Measurements from ENCODE around the gene CTCFL. TPM values are rescaled to one million over a fixed set of nuclear protein-coding genes. Genes with fewer than 3 reads are reported as not detected.

The CTCFL gene
- total RNA-seq, 8 experiments from 2014 or later: 0.07 to 1.8 (median 0.38) TPM; not detected in 1

- H3K27ac ChIP-seq: no peak overlapping the region
These were observed 54.1 kb downstream of the CTCFL start for GRCh38 chr20:57470666-57471495.

GRCh38 chr20:57470212-57470522 is 54.8 kb downstream of the CTCFL start:
- 0 to 80% (median 31%) methylated on average over 1 to 6 of the region's 9 CpGs; no CpG with 5 or more reads in 2 of the 10 experiments for WGBS, 10 experiments
- in situ Hi-C loops (cut with MboI; ENCODE audit: low pct_unique_long_range_greater_than_20kb in 2 of 9, low sequenced_read_pairs in 9 of 9, unreplicated experiment in 9 of 9): no loop called here
- ATAC-seq (replicated peaks in 6 of 8): peak in 5 of 8 experiments; percentile 13 to 65 (median 27)
- H3K4me3 ChIP-seq: no peak overlapping the region
- no peak overlapping the region for H3K27ac ChIP-seq
- H3K4me1 ChIP-seq (replicated peaks in 1 of 2): peaks cover 24 to 30% of the 10 kb centered on the region in 2 donors

More at GRCh38 chr20:57470666-57471495, 54.1 kb downstream of the CTCFL start:
- Histone ChIP-seq H3K4me1 (replicated peaks in 1 of 2) (peaks cover 24 to 30% of the 10 kb centered on the region in 2 donors), H3K4me3 (no peak overlapping the region)
- ATAC-seq (replicated peaks in 6 of 8): no peak
- in situ Hi-C loops (cut with MboI; ENCODE audit: low pct_unique_long_range_greater_than_20kb in 2 of 9, low sequenced_read_pairs in 9 of 9, unreplicated experiment in 9 of 9): no loop called here
- 0 to 90% (median 53%) methylated on average over 1 to 8 of the region's 18 CpGs; no CpG with 5 or more reads in 2 of the 10 experiments for WGBS, 10 experiments

GRCh38 chr20:57469418-57470211 is 55.3 kb downstream of the CTCFL start:
- 0 to 47% (median 13%) methylated on average over 1 to 10 of the region's 17 CpGs; no CpG with 5 or more reads in 5 of the 10 experiments for WGBS, 10 experiments
- Histone ChIP-seq H3K4me1 (replicated peaks in 1 of 2) (peaks cover 24 to 30% of the 10 kb centered on the region in 2 donors), H3K27ac (no peak overlapping the region), H3K4me3 (no peak overlapping the region)
- ATAC-seq (replicated peaks in 6 of 8): peak; percentile 43 to 88 (median 73)
- in situ Hi-C loops (cut with MboI; ENCODE audit: low pct_unique_long_range_greater_than_20kb in 2 of 9, low sequenced_read_pairs in 9 of 9, unreplicated experiment in 9 of 9): no loop called here

GRCh38 chr20:57468523-57469417 is 56.2 kb downstream of the CTCFL start:
- H3K4me1 ChIP-seq (replicated peaks in 1 of 2): peaks cover 24 to 30% of the 10 kb centered on the region in 2 donors
- no peak overlapping the region for H3K27ac ChIP-seq
- in situ Hi-C loops (cut with MboI; ENCODE audit: low pct_unique_long_range_greater_than_20kb in 2 of 9, low sequenced_read_pairs in 9 of 9, unreplicated experiment in 9 of 9): no loop called here
- no peak overlapping the region for H3K4me3 ChIP-seq
- ATAC-seq (replicated peaks in 6 of 8): no peak
- WGBS, 10 experiments: 0 to 97% (median 79%) methylated on average over 2 to 14 of the region's 18 CpGs

- in situ Hi-C loops (cut with MboI; ENCODE audit: low pct_unique_long_range_greater_than_20kb in 2 of 9, low sequenced_read_pairs in 9 of 9, unreplicated experiment in 9 of 9): no loop called here
- 0 to 67% (median 58%) methylated on average over 1 to 4 of the region's 6 CpGs; no CpG with 5 or more reads in 6 of the 10 experiments for WGBS, 10 experiments
- H3K27ac ChIP-seq: no peak overlapping the region
- no peak for ATAC-seq (replicated peaks in 6 of 8)
- H3K4me1 ChIP-seq (replicated peaks in 1 of 2): peaks cover 23 to 24% of the 10 kb centered on the region in 2 donors
- no peak overlapping the region for H3K4me3 ChIP-seq
These were observed 57.2 kb downstream of the CTCFL start for GRCh38 chr20:57467742-57468141.

- Histone ChIP-seq H3K4me1 (replicated peaks in 1 of 2) (peaks cover 17 to 19% of the 10 kb centered on the region in 2 donors), H3K4me3 (no peak overlapping the region), H3K27ac (no peak overlapping the region)
- ATAC-seq (replicated peaks in 6 of 8): no peak
- in situ Hi-C loops (cut with MboI; ENCODE audit: low pct_unique_long_range_greater_than_20kb in 2 of 9, low sequenced_read_pairs in 9 of 9, unreplicated experiment in 9 of 9): no loop called here
- WGBS, 10 experiments: 30 to 90% (median 66%) methylated on average over 1 to 3 of the region's 4 CpGs; no CpG with 5 or more reads in 4 of the 10 experiments
These were observed 59.0 kb downstream of the CTCFL start for GRCh38 chr20:57465943-57466342.

GRCh38 chr20:57465486-57465885 is 59.5 kb downstream of the CTCFL start:
- in situ Hi-C loops (cut with MboI; ENCODE audit: low pct_unique_long_range_greater_than_20kb in 2 of 9, low sequenced_read_pairs in 9 of 9, unreplicated experiment in 9 of 9): no loop called here
- no peak for ATAC-seq (replicated peaks in 6 of 8)

GRCh38 chr20:57464642-57465211 is 60.2 kb downstream of the CTCFL start:
- H3K4me1 ChIP-seq (replicated peaks in 1 of 2): peaks cover 5 to 7% of the 10 kb centered on the region in 2 donors
- peak in 2 of 8 experiments; percentile 7 to 60 for ATAC-seq (replicated peaks in 6 of 8)
- in situ Hi-C loops (cut with MboI; ENCODE audit: low pct_unique_long_range_greater_than_20kb in 2 of 9, low sequenced_read_pairs in 9 of 9, unreplicated experiment in 9 of 9): no loop called here
- H3K4me3 ChIP-seq: no peak overlapping the region
- no peak overlapping the region for H3K27ac ChIP-seq
- WGBS, 10 experiments: 67 to 100% (median 88%) methylated on average over 1 to 8 of the region's 13 CpGs; no CpG with 5 or more reads in 4 of the 10 experiments

More at GRCh38 chr20:57465486-57465885, 59.5 kb downstream of the CTCFL start:
- WGBS, 10 experiments: 80 to 100% (median 89%) methylated on average over 1 to 5 of the region's 8 CpGs; no CpG with 5 or more reads in 2 of the 10 experiments
- Histone ChIP-seq H3K27ac (no peak overlapping the region), H3K4me1 (replicated peaks in 1 of 2) (peaks cover 13 to 14% of the 10 kb centered on the region in 2 donors), H3K4me3 (no peak overlapping the region)

GRCh38 chr20:57462781-57463180 is 62.2 kb downstream of the CTCFL start:
- Histone ChIP-seq H3K27ac (no peak overlapping the region), H3K4me3 (no peak overlapping the region), H3K4me1 (replicated peaks in 1 of 2) (no peaks in the 10 kb centered on the region)
- no peak for ATAC-seq (replicated peaks in 6 of 8)
- in situ Hi-C loops (cut with MboI; ENCODE audit: low pct_unique_long_range_greater_than_20kb in 2 of 9, low sequenced_read_pairs in 9 of 9, unreplicated experiment in 9 of 9): no loop called here
- 77 to 100% (median 93%) methylated on average over 1 to 8 of the region's 8 CpGs for WGBS, 10 experiments

- WGBS, 10 experiments: 40 to 100% (median 83%) methylated on average over 1 to 4 of the region's 7 CpGs; no CpG with 5 or more reads in 3 of the 10 experiments
- no peaks in the 10 kb centered on the region for H3K4me1 ChIP-seq (replicated peaks in 1 of 2)
- no peak for ATAC-seq (replicated peaks in 6 of 8)
- no peak overlapping the region for H3K27ac ChIP-seq
- in situ Hi-C loops (cut with MboI; ENCODE audit: low pct_unique_long_range_greater_than_20kb in 2 of 9, low sequenced_read_pairs in 9 of 9, unreplicated experiment in 9 of 9): no loop called here
- H3K4me3 ChIP-seq: no peak overlapping the region
These were observed 63.2 kb downstream of the CTCFL start for GRCh38 chr20:57461726-57462125.

- no peak overlapping the region for H3K27ac ChIP-seq
- no peak overlapping the region for H3K4me3 ChIP-seq
- ATAC-seq (replicated peaks in 6 of 8): no peak
- in situ Hi-C loops (cut with MboI; ENCODE audit: low pct_unique_long_range_greater_than_20kb in 2 of 9, low sequenced_read_pairs in 9 of 9, unreplicated experiment in 9 of 9): no loop called here
- WGBS, 10 experiments: 58 to 80% (median 68%) methylated on average over 1 to 6 of the region's 15 CpGs; no CpG with 5 or more reads in 5 of the 10 experiments
- H3K4me1 ChIP-seq (replicated peaks in 1 of 2): no peaks in the 10 kb centered on the region
These were observed 64.0 kb downstream of the CTCFL start for GRCh38 chr20:57460781-57461465.

GRCh38 chr20:57459897-57460296 is 65.0 kb downstream of the CTCFL start:
- no peak overlapping the region for H3K4me3 ChIP-seq
- in situ Hi-C loops (cut with MboI; ENCODE audit: low pct_unique_long_range_greater_than_20kb in 2 of 9, low sequenced_read_pairs in 9 of 9, unreplicated experiment in 9 of 9): no loop called here
- ATAC-seq (replicated peaks in 6 of 8): no peak

More at GRCh38 chr20:57459897-57460296, 65.0 kb downstream of the CTCFL start:
- H3K27ac ChIP-seq: no peak overlapping the region
- H3K4me1 ChIP-seq (replicated peaks in 1 of 2): peaks cover 0 to 5% of the 10 kb centered on the region in 2 donors
- 60 to 100% (median 75%) methylated on average over 1 to 4 of the region's 5 CpGs; no CpG with 5 or more reads in 4 of the 10 experiments for WGBS, 10 experiments
